PC-9 (cell line): ENCODE data around the gene SLC22A4. TPM values are rescaled to one million over a fixed set of nuclear protein-coding genes. Genes with fewer than 3 reads are reported as not detected.

ENCODE experiments used
- BruUV-seq: library from RNA; stranded (reverse); fragments of 400-500 nt; replicated peaks from 2 replicates; lab custom pipeline; 2021; lab: Mats Ljungman, UMichigan
- CTCF ChIA-PET: fragments of 300-600 bp; sonication (Branson Sonifier 250); formaldehyde crosslinking; loops from one replicate; lab custom pipeline; 2022; ENCODE audit warnings: antibody characterized with exemption; lab: Charles Lee
- POLR2A ChIA-PET: fragments of 300-600 bp; sonication (Branson Sonifier 250); formaldehyde crosslinking; loops from one replicate; lab custom pipeline; 2022; ENCODE audit warnings: antibody characterized with exemption; ENCODE audit not compliant: unreplicated experiment; lab: Charles Lee
- DNase-seq, 2 experiments: peaks; one replicate each; pipeline versions ENCODE4 v3.0.0 to v3.0.0-alpha.2; 2015 to 2022; ENCODE audit warnings: mixed read lengths in 1 of 2
- H2AFZ ChIP-seq: fragments of 200-600 bp; sonication (generic); 2 replicates; pipeline ENCODE4 v1.8.1; 2017; ENCODE audit warnings: antibody characterized with exemption
- H3F3A ChIP-seq: fragments of 200-600 bp; sonication (generic); 2 replicates; pipeline ENCODE4 v1.8.1; 2017; ENCODE audit warnings: antibody characterized with exemption, mild to moderate bottlenecking, low read depth; ENCODE audit not compliant: insufficient read depth
- H3K27ac ChIP-seq: fragments of 200-600 bp; sonication (generic); 2 replicates; pipeline ENCODE4 v1.6.1; 2016; ENCODE audit warnings: mixed run types
- H3K27me3 ChIP-seq: fragments of 200-600 bp; sonication (generic); 2 replicates; pipeline ENCODE4 v1.6.1; 2016; ENCODE audit warnings: low read depth, mixed run types; ENCODE audit not compliant: insufficient read depth
- H3K36me3 ChIP-seq: fragments of 200-600 bp; sonication (generic); 2 replicates; pipeline ENCODE4 v1.6.1; 2016; ENCODE audit warnings: low read depth, mixed run types
- H3K4me1 ChIP-seq: fragments of 200-600 bp; sonication (generic); replicated peaks from 2 replicates; pipeline ENCODE4 v1.6.1; 2016; ENCODE audit warnings: mixed run types; ENCODE audit not compliant: insufficient read depth
- H3K4me2 ChIP-seq: fragments of 200-600 bp; sonication (generic); 2 replicates; pipeline ENCODE4 v1.6.1; 2017; ENCODE audit warnings: mixed run types
- H3K4me3 ChIP-seq: fragments of 200-600 bp; sonication (generic); 2 replicates; pipeline ENCODE4 v1.6.1; 2016; ENCODE audit warnings: mixed run types
- H3K79me2 ChIP-seq: fragments of 200-600 bp; sonication (generic); 2 replicates; pipeline ENCODE4 v1.6.1; 2017; ENCODE audit warnings: low read depth, mixed run types
- H3K9me2 ChIP-seq: fragments of 200-600 bp; sonication (generic); 2 replicates; pipeline ENCODE4 v1.8.1; 2017; ENCODE audit warnings: mild to moderate bottlenecking; ENCODE audit not compliant: insufficient read depth
- H3K9me3 ChIP-seq: fragments of 200-600 bp; sonication (generic); 2 replicates; pipeline ENCODE4 v1.8.1; 2016; ENCODE audit warnings: low read depth; ENCODE audit not compliant: insufficient read depth
- H4K20me1 ChIP-seq: fragments of 200-600 bp; sonication (generic); 2 replicates; pipeline ENCODE4 v1.8.1; 2017; ENCODE audit not compliant: insufficient read depth
- CTCF ChIP-seq: fragments of 200-600 bp; sonication (generic); conservative IDR thresholded peaks from 2 replicates; pipeline ENCODE4 v1.6.1; 2017; ENCODE audit warnings: mixed run types, antibody characterized with exemption, mild to moderate bottlenecking, moderate library complexity
- EZH2 ChIP-seq: fragments of 200-600 bp; sonication (generic); IDR thresholded peaks from 2 replicates; pipeline ENCODE4 v1.8.0; 2017; ENCODE audit warnings: antibody characterized with exemption, low read depth
- intact Hi-C: fragments of 100-400 bp; cut with micrococcal nuclease; formaldehyde crosslinking; loops from one replicate; pipeline ENCODE4 v1.10.0; 2022; ENCODE audit not compliant: unreplicated experiment
- total RNA-seq: library from RNA; stranded (reverse); gene quantifications from 2 replicates; pipeline ENCODE4 v1.2.3, GENCODE V29; 2021

Gene SLC22A4
- total RNA-seq, 1 experiment from 2014 or later, result 4.2 TPM

GRCh38 chr5:132391247-132391646 is 97.1 kb downstream of the SLC22A4 start:
- CTCF ChIA-PET, result no interaction called here
- Histone ChIP-seq H3K9me2 (no peaks in the 10 kb centered on the region), H3K4me3 (no peak overlapping the region), H4K20me1 (no peaks in the 10 kb centered on the region), H2AFZ (no peak overlapping the region), H3F3A (peaks cover 35% of the 10 kb centered on the region), H3K27ac (no peak overlapping the region), H3K79me2 (no peaks in the 10 kb centered on the region), H3K27me3 (no peaks in the 10 kb centered on the region), H3K9me3 (no peaks in the 10 kb centered on the region), H3K36me3 (0 out of 2 replicates have a peak, but pooled peaks cover 16% of the 10 kb centered on the region), H3K4me2 (no peak overlapping the region), H3K4me1 (peaks cover 49% of the 10 kb centered on the region)
- intact Hi-C loops, result no loop called here
- no peak for DNase-seq
- BruUV-seq, result no TSS peak
- POLR2A ChIA-PET, result interaction anchor here (0.8 kb wide), 1 partner anchor 26 kb away, joined by 7 read pairs; no protein-coding TSS in a partner anchor
- TF ChIP-seq CTCF (no peak), EZH2 (no peak)

- intact Hi-C loops, result no loop called here
- H3F3A ChIP-seq, result peaks cover 35% of the 10 kb centered on the region
- H3K4me1 ChIP-seq, result peaks cover 42% of the 10 kb centered on the region
Measured at GRCh38 chr5:132391870-132392269, 97.7 kb downstream of the SLC22A4 start.

DNA sequence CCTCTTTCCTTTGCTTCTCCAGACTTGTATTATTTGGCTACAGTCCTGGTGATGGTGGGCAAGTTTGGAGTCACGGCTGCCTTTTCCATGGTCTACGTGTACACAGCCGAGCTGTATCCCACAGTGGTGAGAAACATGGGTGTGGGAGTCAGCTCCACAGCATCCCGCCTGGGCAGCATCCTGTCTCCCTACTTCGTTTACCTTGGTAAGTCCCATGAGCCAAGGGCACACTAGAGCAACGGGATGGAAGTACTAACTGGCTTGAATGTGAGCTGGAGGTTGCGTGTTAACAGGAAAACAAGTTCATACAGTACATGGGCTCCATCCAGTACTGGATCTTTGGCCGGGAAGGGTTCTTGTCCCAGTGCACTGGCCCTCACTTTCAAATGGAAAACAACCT is 98.2 kb downstream of the SLC22A4 start:
- TF ChIP-seq CTCF, result no peak
- TF ChIP-seq EZH2, result no peak
- H3K36me3 ChIP-seq, result 0 out of 2 replicates have a peak, but pooled peaks cover 16% of the 10 kb centered on the region
- peaks cover 37% of the 10 kb centered on the region for H3K4me1 ChIP-seq
- no peak overlapping the region for H3K4me3 ChIP-seq
- no peaks in the 10 kb centered on the region for H3K9me3 ChIP-seq
- no peak for DNase-seq
- no peaks in the 10 kb centered on the region for H3K27me3 ChIP-seq
- peaks cover 32% of the 10 kb centered on the region for H3F3A ChIP-seq
- H3K79me2 ChIP-seq, result no peaks in the 10 kb centered on the region
- no peaks in the 10 kb centered on the region for H3K9me2 ChIP-seq
- H3K4me2 ChIP-seq, result no peak overlapping the region
- no peak overlapping the region for H3K27ac ChIP-seq
- ChIA-PET POLR2A (no interaction called here), CTCF (no interaction called here)
- intact Hi-C loops, result no loop called here
- H2AFZ ChIP-seq, result no peak overlapping the region
- H4K20me1 ChIP-seq, result no peaks in the 10 kb centered on the region
- no TSS peak for BruUV-seq

More at GRCh38 chr5:132391870-132392269, 97.7 kb downstream of the SLC22A4 start:
- H3K4me3 ChIP-seq, result no peak overlapping the region
- H3K9me3 ChIP-seq, result no peaks in the 10 kb centered on the region
- H3K27me3 ChIP-seq, result no peaks in the 10 kb centered on the region
- no peak overlapping the region for H3K4me2 ChIP-seq
- no peak for DNase-seq
- H3K36me3 ChIP-seq, result 0 out of 2 replicates have a peak, but pooled peaks cover 16% of the 10 kb centered on the region
- ChIA-PET POLR2A (no interaction called here), CTCF (no interaction called here)
- H4K20me1 ChIP-seq, result no peaks in the 10 kb centered on the region
- no peak overlapping the region for H3K27ac ChIP-seq
- H3K79me2 ChIP-seq, result no peaks in the 10 kb centered on the region
- no peaks in the 10 kb centered on the region for H3K9me2 ChIP-seq
- H2AFZ ChIP-seq, result no peak overlapping the region
- TF ChIP-seq CTCF, result no peak
- no TSS peak for BruUV-seq
